Fibroblast of lung (primary cell): ENCODE results near the gene WAPL. TPM values are rescaled to one million over a fixed set of nuclear protein-coding genes. Genes with fewer than 3 reads are reported as not detected.
A peak's percentile ranks its signal among the peaks of the same experiment; 100 is the strongest.

Source experiments
- DNase-seq, 2 donors: peaks; one replicate each; pipeline versions ENCODE4 v3.0.0 to v3.0.0-alpha.2; 2010; ENCODE audit warnings: low read depth in 2 of 2
- H2AFZ ChIP-seq: 2 replicates; pipeline ENCODE4 v1.5.1; 2012; ENCODE audit warnings: low read length, control low read depth, inconsistent platforms
- H3K27ac ChIP-seq: 2 replicates; pipeline ENCODE4 v1.5.1; 2011; ENCODE audit warnings: low read length, control low read depth; ENCODE audit not compliant: insufficient read depth
- H3K27me3 ChIP-seq: 2 replicates; pipeline ENCODE4 v1.5.1; 2011; ENCODE audit warnings: mild to moderate bottlenecking, low read length; ENCODE audit not compliant: control insufficient read depth, insufficient read depth
- H3K36me3 ChIP-seq: 2 replicates; pipeline ENCODE4 v1.5.1; 2011; ENCODE audit warnings: low read length; ENCODE audit not compliant: control insufficient read depth, insufficient read depth
- H3K4me1 ChIP-seq: 2 replicates; pipeline ENCODE4 v1.5.1; 2011; ENCODE audit warnings: low read length; ENCODE audit not compliant: control insufficient read depth, insufficient read depth; ENCODE audit errors: extremely low read depth
- H3K4me2 ChIP-seq: 2 replicates; pipeline ENCODE4 v1.5.1; 2011; ENCODE audit warnings: low read length, control low read depth; ENCODE audit not compliant: insufficient read depth; ENCODE audit errors: extremely low read depth
- H3K4me3 ChIP-seq, 4 experiments: fragments of 200-600 bp in 1 of 4; sonication (generic) in 1 of 4; replicated peaks in 1 of 4; 2 replicates each; pipeline ENCODE4 v1.5.1; 2011 to 2016; ENCODE audit warnings: low read length in 4 of 4, low read depth in 3 of 4, mild to moderate bottlenecking in 3 of 4, control low read depth in 2 of 4, inconsistent platforms in 1 of 4, mixed read lengths in 1 of 4; ENCODE audit not compliant: insufficient read depth in 1 of 4; ENCODE audit errors: control extremely low read depth in 1 of 4
- H3K79me2 ChIP-seq: 2 replicates; pipeline ENCODE4 v1.5.1; 2012; ENCODE audit warnings: mild to moderate bottlenecking, low read length, inconsistent platforms; ENCODE audit not compliant: control insufficient read depth, insufficient read depth
- H3K9ac ChIP-seq: 2 replicates; pipeline ENCODE4 v1.5.1; 2011; ENCODE audit warnings: mild to moderate bottlenecking, low read length, control low read depth; ENCODE audit not compliant: insufficient read depth
- H3K9me3 ChIP-seq: 2 replicates; pipeline ENCODE4 v1.5.1; 2012; ENCODE audit warnings: low read depth, low read length; ENCODE audit not compliant: control insufficient read depth, insufficient read depth
- H4K20me1 ChIP-seq: 2 replicates; pipeline ENCODE4 v1.5.1; 2011; ENCODE audit warnings: low read length; ENCODE audit not compliant: control insufficient read depth, insufficient read depth; ENCODE audit errors: extremely low read depth
- EZH2 ChIP-seq: IDR thresholded peaks from 2 replicates; pipeline ENCODE4 v1.5.1; 2012; ENCODE audit warnings: low read length, control low read depth, mild to moderate bottlenecking; ENCODE audit errors: missing control alignments
- polyA plus RNA-seq, 2 donors: library from polyadenylated mRNA; depleted of rRNA in 1 of 2; stranded (reverse) in 1 of 2; unstranded in 1 of 2; fragments of >200 nt; gene quantifications; 2 replicates each; pipeline ENCODE4 v1.2.1, GENCODE V29; 2011 to 2012; ENCODE audit warnings: missing spikeins in 1 of 2
- total RNA-seq: library from RNA; depleted of rRNA; stranded (reverse); fragments of >200 nt; gene quantifications from 2 replicates; pipeline ENCODE4 v1.2.1, GENCODE V29; 2014
- TF ChIP-seq, protein P1 (sequence below), 2 donors: IDR thresholded peaks in 1 of 2; conservative IDR thresholded peaks in 1 of 2; 1 replicate in 1 of 2; 2 replicates in 1 of 2; pipeline ENCODE4 v1.5.1; 2011 to 2012; ENCODE audit warnings: low read length in 2 of 2, control low read depth in 1 of 2, inconsistent platforms in 1 of 2, low read depth in 1 of 2, mild to moderate bottlenecking in 1 of 2

Gene WAPL
- total and polyA plus RNA-seq, 2 donors (not counting 1 experiment from before 2014, with no cell fraction given) = 24.6 to 50.4 TPM

DNA sequence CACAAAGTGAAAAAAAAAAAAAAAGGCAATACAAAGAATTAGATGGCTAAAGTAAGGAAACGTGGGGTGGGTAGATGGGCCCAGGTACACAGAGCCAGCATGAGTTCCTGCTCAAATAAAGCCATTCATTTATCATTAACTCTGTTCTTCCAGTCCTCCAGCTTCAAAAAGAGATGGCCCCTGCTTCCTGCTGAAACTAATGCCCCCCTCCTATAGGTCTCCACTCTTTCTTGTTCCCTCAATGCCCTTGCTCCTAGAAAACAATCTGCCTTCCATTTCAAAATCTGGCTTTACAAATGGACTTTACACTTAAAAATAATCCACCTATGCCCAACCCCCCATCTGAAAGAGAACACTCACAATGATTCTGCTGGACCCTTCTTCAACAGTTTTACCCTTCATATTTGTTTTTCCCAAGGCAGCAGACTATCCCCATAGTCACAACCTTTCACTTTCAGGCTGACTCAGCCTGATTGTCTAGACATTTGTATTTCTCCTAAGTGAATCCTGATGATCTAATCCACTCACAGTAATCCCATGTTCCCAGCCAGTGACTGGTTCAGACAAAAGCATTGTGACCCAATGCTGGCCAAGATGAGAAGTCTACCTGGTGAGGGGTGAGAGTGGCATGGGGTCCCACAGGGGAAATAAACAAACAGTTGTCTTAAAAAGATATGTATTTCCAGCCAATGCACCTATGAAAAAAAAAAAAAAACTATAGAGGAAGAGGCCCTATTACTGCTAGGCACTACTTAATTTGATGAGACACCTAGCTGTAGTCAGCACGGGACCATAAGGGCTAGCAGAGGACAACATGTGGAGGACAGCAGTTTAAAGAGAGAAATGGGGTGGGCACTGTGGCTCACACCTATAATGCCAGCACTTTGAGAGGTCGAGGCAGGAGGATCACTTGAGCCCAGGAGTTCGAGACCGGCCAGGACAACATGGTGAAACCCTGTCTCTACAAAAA lies 80.4 kb downstream of the WAPL start:
- Histone ChIP-seq H3K27me3 (no peaks in the 10 kb centered on the region), H4K20me1 (no peaks in the 10 kb centered on the region), H3K4me2 (no peak overlapping the region), H2AFZ (no peak overlapping the region), H3K9ac (no peak overlapping the region), H3K79me2 (no peaks in the 10 kb centered on the region), H3K36me3 (peaks cover 4% of the 10 kb centered on the region), H3K9me3 (no peaks in the 10 kb centered on the region), H3K4me3 (no peak overlapping the region), H3K27ac (peak overlapping the region; percentile 5), H3K4me1 (no peaks in the 10 kb centered on the region)
- DNase-seq = peak; percentile 23 to 92
- TF ChIP-seq EZH2 = no peak
- TF ChIP-seq, protein P1, sequence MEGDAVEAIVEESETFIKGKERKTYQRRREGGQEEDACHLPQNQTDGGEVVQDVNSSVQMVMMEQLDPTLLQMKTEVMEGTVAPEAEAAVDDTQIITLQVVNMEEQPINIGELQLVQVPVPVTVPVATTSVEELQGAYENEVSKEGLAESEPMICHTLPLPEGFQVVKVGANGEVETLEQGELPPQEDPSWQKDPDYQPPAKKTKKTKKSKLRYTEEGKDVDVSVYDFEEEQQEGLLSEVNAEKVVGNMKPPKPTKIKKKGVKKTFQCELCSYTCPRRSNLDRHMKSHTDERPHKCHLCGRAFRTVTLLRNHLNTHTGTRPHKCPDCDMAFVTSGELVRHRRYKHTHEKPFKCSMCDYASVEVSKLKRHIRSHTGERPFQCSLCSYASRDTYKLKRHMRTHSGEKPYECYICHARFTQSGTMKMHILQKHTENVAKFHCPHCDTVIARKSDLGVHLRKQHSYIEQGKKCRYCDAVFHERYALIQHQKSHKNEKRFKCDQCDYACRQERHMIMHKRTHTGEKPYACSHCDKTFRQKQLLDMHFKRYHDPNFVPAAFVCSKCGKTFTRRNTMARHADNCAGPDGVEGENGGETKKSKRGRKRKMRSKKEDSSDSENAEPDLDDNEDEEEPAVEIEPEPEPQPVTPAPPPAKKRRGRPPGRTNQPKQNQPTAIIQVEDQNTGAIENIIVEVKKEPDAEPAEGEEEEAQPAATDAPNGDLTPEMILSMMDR (conservative IDR thresholded peaks at IDR 0.05 in 1 of 2, IDR thresholded peaks at IDR 0.05 in 1 of 2; ENCODE audit: low read depth in 1 of 2, low read length in 2 of 2) = no peak

DNA sequence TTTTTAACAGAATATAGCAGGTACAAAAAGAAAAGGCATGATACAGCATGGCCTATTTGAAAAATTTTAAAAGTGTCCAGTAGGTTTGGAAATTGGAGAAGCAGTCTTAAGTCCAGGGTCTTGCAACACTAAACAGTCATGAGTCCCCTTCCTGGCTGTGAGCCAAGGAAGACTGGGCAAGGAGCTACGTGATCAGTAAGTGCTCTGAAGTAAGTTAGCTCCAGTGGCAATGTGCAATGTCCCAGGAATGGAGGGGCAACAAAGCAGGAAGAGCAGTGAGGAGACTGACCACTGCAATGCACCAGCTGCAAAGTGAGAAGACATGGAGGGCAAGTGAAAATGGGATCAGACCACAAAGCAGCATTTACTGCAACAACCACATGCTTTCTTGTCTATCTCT lies 82.0 kb downstream of the WAPL start:
- H3K4me2 ChIP-seq = no peak overlapping the region
- H3K27ac ChIP-seq = no peak overlapping the region
- no peak for TF ChIP-seq EZH2
- TF ChIP-seq, protein P1 (conservative IDR thresholded peaks at IDR 0.05 in 1 of 2, IDR thresholded peaks at IDR 0.05 in 1 of 2; ENCODE audit: low read depth in 1 of 2, low read length in 2 of 2) = peak in 1 of 2 donors; percentile 9
- H2AFZ ChIP-seq = no peak overlapping the region
- no peaks in the 10 kb centered on the region for H3K9me3 ChIP-seq
- no peak overlapping the region for H3K4me3 ChIP-seq
- peak; percentile 93 to 94 for DNase-seq
- no peaks in the 10 kb centered on the region for H3K79me2 ChIP-seq
- H3K27me3 ChIP-seq = no peaks in the 10 kb centered on the region
- H4K20me1 ChIP-seq = no peaks in the 10 kb centered on the region
- no peak overlapping the region for H3K9ac ChIP-seq
- H3K36me3 ChIP-seq = peaks cover 4% of the 10 kb centered on the region
- H3K4me1 ChIP-seq = no peaks in the 10 kb centered on the region

DNA sequence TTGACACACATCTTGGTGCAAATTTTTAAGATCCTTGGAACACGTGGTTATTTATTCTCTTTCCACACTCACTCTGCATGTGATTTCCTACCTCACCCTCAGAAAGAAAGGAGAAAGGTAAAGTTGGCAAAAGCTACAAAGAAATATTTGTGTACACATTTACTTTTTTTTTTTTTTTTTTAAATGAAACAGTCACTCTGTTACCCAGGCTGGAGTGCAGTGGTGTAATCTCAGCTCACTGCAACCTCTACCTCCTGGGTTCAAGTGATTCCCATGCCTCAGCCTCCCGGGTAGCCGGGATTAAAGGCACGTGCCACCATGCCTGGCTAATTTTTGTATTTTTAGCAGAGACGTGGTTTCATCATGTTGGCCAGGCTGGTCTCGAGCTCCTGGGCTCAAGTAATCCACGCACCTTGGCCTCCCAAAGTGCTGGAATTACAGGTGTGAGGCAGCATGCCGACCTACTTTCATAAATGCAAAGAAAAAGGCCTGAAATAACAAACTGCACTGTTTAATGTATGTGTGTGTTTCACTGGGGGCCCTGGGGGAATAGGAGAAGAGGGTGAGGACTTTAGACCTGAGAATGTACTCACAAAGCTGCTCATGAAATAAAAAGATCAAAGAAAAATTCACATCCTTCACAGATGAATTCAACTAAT lies 83.4 kb downstream of the WAPL start:
- H3K27me3 ChIP-seq = no peaks in the 10 kb centered on the region
- H2AFZ ChIP-seq = no peak overlapping the region
- no peaks in the 10 kb centered on the region for H4K20me1 ChIP-seq
- no peak for TF ChIP-seq EZH2
- TF ChIP-seq, protein P1 (conservative IDR thresholded peaks at IDR 0.05 in 1 of 2, IDR thresholded peaks at IDR 0.05 in 1 of 2; ENCODE audit: low read depth in 1 of 2, low read length in 2 of 2) = no peak
- DNase-seq = no peak
- H3K9ac ChIP-seq = no peak overlapping the region
- H3K4me3 ChIP-seq = no peak overlapping the region
- H3K36me3 ChIP-seq = peaks cover 4% of the 10 kb centered on the region
- no peaks in the 10 kb centered on the region for H3K4me1 ChIP-seq
- no peaks in the 10 kb centered on the region for H3K9me3 ChIP-seq
- H3K4me2 ChIP-seq = no peak overlapping the region
- no peak overlapping the region for H3K27ac ChIP-seq
- no peaks in the 10 kb centered on the region for H3K79me2 ChIP-seq
